ENCODE measurements around the gene TOR1B.

The TOR1B gene

DNA sequence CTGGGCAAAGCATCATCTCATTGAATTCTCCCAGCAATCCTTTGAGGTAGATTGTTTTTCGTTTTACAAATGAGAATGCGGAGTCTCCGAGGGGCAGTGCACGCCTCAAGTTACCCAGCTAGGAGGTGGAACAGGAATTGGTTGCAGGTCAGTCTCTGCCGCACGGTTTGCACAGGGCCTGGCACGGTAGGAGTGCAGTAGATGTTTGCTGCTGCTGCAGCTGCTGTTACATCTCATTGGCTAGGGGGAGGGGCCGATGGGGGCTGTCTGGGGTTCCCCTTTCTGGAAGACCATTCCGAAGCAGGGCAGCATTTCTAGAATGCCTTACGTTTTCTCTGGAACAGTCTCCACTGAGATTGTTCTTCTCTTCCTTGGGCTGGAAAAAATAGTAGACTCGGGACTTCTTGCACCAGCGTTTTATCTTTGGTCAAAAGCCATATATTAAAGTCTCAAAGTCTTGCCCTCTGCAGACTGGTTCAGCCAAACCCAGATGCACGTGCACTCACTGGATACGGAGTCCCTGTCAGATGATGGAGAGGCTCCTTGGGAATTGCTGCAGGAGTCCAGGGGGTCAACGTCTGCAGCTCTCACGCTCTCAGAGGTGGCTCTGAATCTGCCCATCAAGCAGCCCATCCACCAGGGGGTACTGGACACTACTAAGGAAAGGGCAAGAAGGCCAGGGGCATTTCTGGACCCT is 33.5 kb downstream of the TOR1B start:
- Histone ChIP-seq H3K9me3 (ENCODE audit: insufficient read depth, low read length) (no peaks in the 10 kb centered on the region), H3K4me2 (ENCODE audit: low read length) (peak overlapping the region; percentile 87), H3K4me3 (ENCODE audit: low read length) (peak overlapping the region; percentile 94), H3K27me3 (ENCODE audit: low read depth, low read length) (no peaks in the 10 kb centered on the region), H3K27ac (ENCODE audit: low read length) (no peak overlapping the region), H3K36me3 (replicated peaks; ENCODE audit: low read depth, low read length) (peaks cover 9% of the 10 kb centered on the region), H3K79me2 (ENCODE audit: low read length) (peaks cover 27% of the 10 kb centered on the region), H2AFZ (ENCODE audit: low read depth, low read length) (no peak overlapping the region), H3K4me1 (ENCODE audit: low read length) (peaks cover 14% of the 10 kb centered on the region), H4K20me1 (ENCODE audit: insufficient read depth, low read length) (no peaks in the 10 kb centered on the region), H3K9ac (ENCODE audit: low read length) (peak overlapping the region; percentile 76)
- no peak for TF ChIP-seq EZH2phosphoT487 (IDR thresholded peaks at IDR 0.05; ENCODE audit: low read depth)
- TF ChIP-seq, protein P1, sequence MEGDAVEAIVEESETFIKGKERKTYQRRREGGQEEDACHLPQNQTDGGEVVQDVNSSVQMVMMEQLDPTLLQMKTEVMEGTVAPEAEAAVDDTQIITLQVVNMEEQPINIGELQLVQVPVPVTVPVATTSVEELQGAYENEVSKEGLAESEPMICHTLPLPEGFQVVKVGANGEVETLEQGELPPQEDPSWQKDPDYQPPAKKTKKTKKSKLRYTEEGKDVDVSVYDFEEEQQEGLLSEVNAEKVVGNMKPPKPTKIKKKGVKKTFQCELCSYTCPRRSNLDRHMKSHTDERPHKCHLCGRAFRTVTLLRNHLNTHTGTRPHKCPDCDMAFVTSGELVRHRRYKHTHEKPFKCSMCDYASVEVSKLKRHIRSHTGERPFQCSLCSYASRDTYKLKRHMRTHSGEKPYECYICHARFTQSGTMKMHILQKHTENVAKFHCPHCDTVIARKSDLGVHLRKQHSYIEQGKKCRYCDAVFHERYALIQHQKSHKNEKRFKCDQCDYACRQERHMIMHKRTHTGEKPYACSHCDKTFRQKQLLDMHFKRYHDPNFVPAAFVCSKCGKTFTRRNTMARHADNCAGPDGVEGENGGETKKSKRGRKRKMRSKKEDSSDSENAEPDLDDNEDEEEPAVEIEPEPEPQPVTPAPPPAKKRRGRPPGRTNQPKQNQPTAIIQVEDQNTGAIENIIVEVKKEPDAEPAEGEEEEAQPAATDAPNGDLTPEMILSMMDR (IDR thresholded peaks at IDR 0.05; ENCODE audit: low read depth, low read length) = no peak

- H4K20me1 ChIP-seq (ENCODE audit: insufficient read depth, low read length) = no peaks in the 10 kb centered on the region
- no peak overlapping the region for H3K27ac ChIP-seq (ENCODE audit: low read length)
- no peak overlapping the region for H3K4me3 ChIP-seq (ENCODE audit: low read length)
- no peaks in the 10 kb centered on the region for H3K9me3 ChIP-seq (ENCODE audit: insufficient read depth, low read length)
- H3K4me1 ChIP-seq (ENCODE audit: low read length) = peaks cover 11% of the 10 kb centered on the region
- H3K9ac ChIP-seq (ENCODE audit: low read length) = no peak overlapping the region
- no peaks in the 10 kb centered on the region for H3K36me3 ChIP-seq (replicated peaks; ENCODE audit: low read depth, low read length)
- H3K27me3 ChIP-seq (ENCODE audit: low read depth, low read length) = no peaks in the 10 kb centered on the region
- no peak overlapping the region for H2AFZ ChIP-seq (ENCODE audit: low read depth, low read length)
- TF ChIP-seq, protein P1 (IDR thresholded peaks at IDR 0.05; ENCODE audit: low read depth, low read length) = no peak
- TF ChIP-seq EZH2phosphoT487 (IDR thresholded peaks at IDR 0.05; ENCODE audit: low read depth) = no peak
- peaks cover 21% of the 10 kb centered on the region for H3K79me2 ChIP-seq (ENCODE audit: low read length)
- H3K4me2 ChIP-seq (ENCODE audit: low read length) = no peak overlapping the region
Observed at GRCh38 chr9:129838707-129839259, 35.8 kb downstream of the TOR1B start.

- H4K20me1 ChIP-seq (ENCODE audit: insufficient read depth, low read length) = no peaks in the 10 kb centered on the region
- H3K27ac ChIP-seq (ENCODE audit: low read length) = no peak overlapping the region
- no peak overlapping the region for H2AFZ ChIP-seq (ENCODE audit: low read depth, low read length)
- no peaks in the 10 kb centered on the region for H3K9me3 ChIP-seq (ENCODE audit: insufficient read depth, low read length)
- no peaks in the 10 kb centered on the region for H3K36me3 ChIP-seq (replicated peaks; ENCODE audit: low read depth, low read length)
- no peak overlapping the region for H3K9ac ChIP-seq (ENCODE audit: low read length)
- TF ChIP-seq EZH2phosphoT487 (IDR thresholded peaks at IDR 0.05; ENCODE audit: low read depth) = no peak
- TF ChIP-seq, protein P1 (IDR thresholded peaks at IDR 0.05; ENCODE audit: low read depth, low read length) = no peak
- H3K4me3 ChIP-seq (ENCODE audit: low read length) = no peak overlapping the region
- peaks cover 14% of the 10 kb centered on the region for H3K79me2 ChIP-seq (ENCODE audit: low read length)
- peaks cover 7% of the 10 kb centered on the region for H3K4me1 ChIP-seq (ENCODE audit: low read length)
- H3K4me2 ChIP-seq (ENCODE audit: low read length) = no peak overlapping the region
- no peaks in the 10 kb centered on the region for H3K27me3 ChIP-seq (ENCODE audit: low read depth, low read length)
Observed at GRCh38 chr9:129839324-129840023, 36.5 kb downstream of the TOR1B start.

DNA sequence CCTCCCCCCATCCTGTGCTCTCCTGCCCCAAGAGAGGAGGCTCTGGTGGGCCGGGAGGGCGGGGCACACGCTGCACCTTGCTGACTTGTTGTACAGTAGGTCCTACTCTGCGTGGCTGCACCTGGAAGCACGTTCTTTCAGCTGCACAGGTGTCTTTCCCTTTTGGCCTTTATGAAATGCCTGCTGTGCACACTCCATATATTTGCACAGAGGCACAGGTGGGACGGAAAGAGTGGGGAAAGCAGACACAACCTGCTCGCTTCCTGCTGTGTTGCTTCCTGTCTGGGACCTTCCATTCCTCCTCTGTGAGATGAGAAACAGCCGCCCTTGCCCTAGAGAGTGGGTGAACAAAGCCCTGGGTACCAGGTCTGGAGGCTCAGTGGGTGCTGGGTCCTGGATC is 37.0 kb downstream of the TOR1B start:
- H3K36me3 ChIP-seq (replicated peaks; ENCODE audit: low read depth, low read length) = no peaks in the 10 kb centered on the region
- no peak overlapping the region for H3K27ac ChIP-seq (ENCODE audit: low read length)
- H3K79me2 ChIP-seq (ENCODE audit: low read length) = peaks cover 9% of the 10 kb centered on the region
- H3K4me1 ChIP-seq (ENCODE audit: low read length) = peaks cover 7% of the 10 kb centered on the region
- no peaks in the 10 kb centered on the region for H3K9me3 ChIP-seq (ENCODE audit: insufficient read depth, low read length)
- H3K9ac ChIP-seq (ENCODE audit: low read length) = no peak overlapping the region
- H3K27me3 ChIP-seq (ENCODE audit: low read depth, low read length) = no peaks in the 10 kb centered on the region
- H3K4me2 ChIP-seq (ENCODE audit: low read length) = no peak overlapping the region
- H4K20me1 ChIP-seq (ENCODE audit: insufficient read depth, low read length) = no peaks in the 10 kb centered on the region
- H3K4me3 ChIP-seq (ENCODE audit: low read length) = no peak overlapping the region
- no peak overlapping the region for H2AFZ ChIP-seq (ENCODE audit: low read depth, low read length)
- no peak for TF ChIP-seq EZH2phosphoT487 (IDR thresholded peaks at IDR 0.05; ENCODE audit: low read depth)
- TF ChIP-seq, protein P1 (IDR thresholded peaks at IDR 0.05; ENCODE audit: low read depth, low read length) = no peak
